GM18909 (cell line): ENCODE measurements around the gene NECAB2.

Experiments
- ATAC-seq: cut with Tn5 transposase; IDR thresholded peaks from one replicate; pipeline ENCODE4 v1.9.1; 2021; ENCODE audit warnings: mild to moderate bottlenecking; ENCODE audit not compliant: unreplicated experiment, poor library complexity

The NECAB2 gene

DNA sequence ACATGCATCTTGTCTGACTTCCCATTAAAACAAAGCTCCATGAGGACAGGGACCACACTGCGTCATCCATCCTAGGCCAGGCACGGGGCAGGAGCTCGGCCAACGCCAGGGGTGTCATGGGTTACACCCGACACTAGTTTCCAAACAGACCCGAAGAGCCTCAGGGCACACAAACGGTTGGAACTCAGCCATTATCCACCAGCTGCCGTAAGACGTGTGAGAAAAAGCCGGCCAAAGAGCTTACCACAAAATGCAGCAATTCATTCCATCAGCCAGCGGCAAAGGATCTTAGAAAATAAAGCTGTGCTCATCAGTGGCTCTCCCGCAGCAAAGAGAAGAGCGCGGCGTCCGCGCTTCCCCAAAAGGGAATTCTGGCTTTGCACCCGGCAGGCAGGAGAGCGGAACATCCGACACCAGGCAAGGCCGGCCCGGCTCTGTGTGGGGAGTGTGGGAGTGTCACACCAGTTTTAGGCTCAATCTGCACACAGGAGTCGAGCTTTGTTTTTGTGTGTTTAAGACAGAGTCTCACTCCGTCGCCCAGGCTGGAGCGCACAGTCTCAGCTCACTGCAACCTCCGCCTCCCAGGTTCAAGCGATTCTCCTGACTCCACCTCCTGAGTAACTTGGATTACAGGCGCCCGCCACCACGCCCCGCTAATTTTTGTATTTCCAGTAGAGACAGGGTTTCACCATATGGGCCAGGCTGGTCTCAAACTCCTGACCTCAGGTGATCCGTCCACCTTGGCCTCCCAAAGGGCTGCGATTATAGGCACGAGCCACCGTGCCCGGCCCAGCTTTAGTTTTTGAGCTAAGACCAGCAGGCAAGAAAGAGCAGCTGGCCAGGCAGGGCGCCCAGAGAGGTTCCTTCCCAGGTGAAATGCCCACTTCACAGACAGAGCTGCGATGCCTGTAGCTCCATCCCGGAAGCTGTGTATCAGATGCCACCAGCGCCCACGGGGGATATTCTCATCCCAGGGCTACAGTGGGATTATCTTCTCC lies 73.1 kb downstream of the NECAB2 start:
- no peak for ATAC-seq

DNA sequence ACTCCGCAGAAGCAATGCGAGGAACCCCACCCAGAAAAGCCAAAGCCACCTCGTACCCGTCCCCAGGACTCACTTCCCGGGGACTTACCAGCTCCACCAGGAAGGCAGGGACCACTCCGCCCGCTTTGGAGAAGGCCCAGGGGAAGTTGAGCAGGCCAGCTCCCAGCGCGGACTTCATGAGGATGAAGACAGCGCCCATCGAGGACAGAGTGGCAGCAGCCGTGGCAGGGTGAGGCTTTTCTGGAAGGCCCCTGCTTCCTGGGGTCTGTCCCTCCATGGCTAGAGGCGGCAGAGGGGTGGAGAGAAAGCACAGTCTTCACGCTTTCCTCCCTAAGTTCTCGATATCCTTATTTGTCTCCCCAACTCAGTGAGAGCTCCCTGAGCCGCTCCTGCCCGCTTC lies 73.8 kb downstream of the NECAB2 start:
- no peak for ATAC-seq

DNA sequence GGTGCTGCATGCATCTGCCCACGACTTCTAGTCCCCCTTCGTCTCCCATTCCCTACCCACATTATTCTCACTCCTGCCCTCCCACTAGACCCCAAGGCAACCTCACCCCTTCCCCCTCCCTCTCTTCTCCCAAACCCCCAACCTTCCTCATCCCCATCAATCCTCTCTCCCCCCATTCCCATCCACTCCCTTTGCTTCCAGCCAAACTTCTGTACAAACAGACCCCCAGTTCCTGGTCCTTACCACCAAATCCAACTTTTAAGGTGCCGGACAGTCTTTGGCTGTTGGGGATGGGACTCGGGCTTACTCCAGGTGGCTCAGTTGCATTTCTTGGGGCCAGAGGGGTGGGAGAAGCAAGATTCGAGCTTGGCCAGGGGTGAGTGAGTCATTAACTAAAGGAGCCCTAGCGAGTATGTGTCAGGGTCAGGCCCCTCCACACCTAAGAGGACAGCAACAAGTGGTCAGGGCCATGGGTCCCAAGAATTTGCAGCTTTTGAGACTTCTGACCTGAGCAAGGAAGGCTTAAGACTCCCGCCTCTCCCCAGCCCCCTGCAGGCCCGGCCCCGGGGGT lies 74.3 kb downstream of the NECAB2 start, which contains the start of gene SLC38A8:
Gene SLC38A8 (minus strand): TSS at position 488 of the 571 bp plus-strand sequence. CDS start 638 bp downstream, outside the sequence.
- ATAC-seq, result no peak

DNA sequence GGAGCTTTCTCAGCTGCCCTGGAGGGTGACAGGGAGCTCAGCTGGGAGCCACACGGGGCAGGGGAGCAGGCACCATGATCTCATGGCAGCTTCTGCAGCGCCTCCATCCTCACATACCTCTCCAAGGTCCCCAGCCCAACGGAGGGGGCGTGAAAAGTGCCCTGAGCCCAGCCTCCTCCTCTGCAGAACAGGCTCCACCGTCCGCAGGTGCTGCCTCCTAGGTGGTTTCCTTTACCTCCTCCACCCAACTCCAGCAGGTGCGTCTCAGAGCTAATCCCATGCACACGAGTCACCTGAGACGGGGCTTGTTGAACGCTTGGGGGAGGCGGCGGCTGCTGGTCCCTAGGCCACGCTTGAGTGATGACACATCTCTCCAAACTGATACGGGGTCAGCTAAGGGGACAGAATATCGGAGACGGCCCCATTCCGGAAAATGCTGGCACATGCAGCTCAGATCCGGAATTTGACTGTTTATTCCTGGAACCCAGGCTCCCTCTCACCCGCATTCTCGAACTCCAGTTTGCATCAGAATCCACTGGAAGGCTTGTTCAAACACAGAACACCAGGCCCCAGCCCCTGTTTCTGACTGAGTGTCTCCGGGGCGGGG lies 74.9 kb downstream of the NECAB2 start:
- no peak for ATAC-seq

DNA sequence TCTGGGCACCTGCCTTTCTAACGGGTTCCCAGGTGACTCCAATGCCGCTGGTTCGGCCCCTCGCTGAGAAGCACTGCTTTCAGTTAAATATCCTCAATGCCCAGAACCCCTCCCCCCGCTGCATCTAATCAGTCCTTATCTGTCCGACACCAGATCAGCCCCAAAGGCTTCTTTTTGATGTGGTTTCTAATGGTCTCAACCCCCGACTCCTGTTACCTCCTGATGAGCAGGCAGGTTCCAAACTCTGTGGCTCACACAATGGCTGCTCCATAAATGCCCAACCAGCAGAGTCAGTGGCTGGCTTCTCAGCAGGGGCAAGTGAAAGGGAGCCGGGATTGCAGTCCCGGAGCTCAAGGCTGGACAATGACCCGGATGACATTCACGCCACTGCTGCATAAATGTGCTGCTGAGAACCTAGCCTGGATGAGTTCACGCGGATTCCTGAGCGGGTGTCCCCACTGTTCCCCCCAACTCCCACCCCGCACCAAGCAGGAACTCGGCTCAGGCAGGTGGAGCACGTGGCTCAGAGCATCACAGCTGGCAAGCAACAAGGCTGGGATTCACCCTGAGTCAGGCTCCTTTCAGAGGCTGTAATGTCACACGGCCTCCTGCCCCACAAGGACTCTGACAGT lies 75.6 kb downstream of the NECAB2 start:
- no peak for ATAC-seq

GRCh38 chr16:84044118-84044488 lies 76.1 kb downstream of the NECAB2 start:
- ATAC-seq, result no peak

DNA sequence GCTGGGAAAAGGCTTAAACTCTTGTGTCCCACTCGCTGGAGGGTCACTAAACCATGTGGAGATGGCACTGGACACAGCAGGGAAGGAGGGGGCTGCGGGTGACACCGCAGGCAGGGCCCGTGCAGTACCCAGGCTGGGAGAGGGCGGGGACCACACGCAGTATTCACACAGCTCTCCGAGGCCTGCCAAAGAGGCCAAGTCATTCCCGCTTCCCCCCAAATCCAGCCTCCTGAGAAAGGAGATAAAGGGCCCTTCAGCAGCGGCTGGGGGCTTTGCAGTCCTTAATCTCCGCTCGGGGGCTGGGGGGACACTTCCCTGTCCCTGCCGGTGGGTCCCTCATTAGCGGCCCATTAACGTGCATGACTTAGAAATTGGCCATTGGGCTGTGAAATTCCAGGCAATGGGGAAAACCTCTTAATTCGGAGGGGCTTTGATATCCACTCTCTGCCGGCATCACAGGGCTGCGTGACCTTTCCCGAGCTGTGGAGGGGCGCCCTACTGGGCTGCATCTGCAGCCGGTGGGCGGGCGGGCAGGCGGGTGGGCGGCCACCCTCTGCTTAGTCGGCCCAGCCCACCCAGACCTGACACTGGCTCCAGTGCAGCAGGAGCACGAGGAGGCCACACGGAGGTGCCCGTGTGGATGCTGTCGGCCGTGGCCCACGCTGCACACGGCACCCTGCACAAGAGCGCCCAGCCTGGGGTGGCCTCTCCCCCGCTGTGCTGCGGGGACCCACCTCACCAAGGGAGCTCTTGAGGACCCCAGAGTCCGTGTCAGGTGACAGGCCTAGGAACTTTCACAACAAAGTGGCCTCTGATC lies 77.2 kb downstream of the NECAB2 start:
- ATAC-seq, result no peak

GRCh38 chr16:84045818-84046470 lies 77.9 kb downstream of the NECAB2 start:
- ATAC-seq, result no peak

DNA sequence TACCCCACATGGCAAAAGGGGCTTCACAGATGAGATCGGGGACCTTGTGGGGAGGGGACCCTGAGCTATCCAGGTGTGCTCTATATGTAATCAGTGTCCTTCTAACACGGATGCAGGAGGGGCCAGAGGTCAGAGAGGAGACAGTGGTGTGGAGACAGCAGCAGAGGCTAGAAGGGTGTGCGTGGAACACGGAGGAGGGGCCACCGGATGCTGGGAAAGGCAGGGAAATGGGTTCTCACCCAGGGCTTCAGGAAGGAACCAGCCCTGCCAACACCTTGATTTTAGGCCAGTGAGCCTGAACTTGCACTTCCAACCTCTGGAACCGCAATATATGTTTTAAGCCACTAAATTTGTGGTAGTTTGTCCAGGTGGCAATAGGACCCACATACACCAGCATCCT lies 79.2 kb downstream of the NECAB2 start:
- ATAC-seq, result no peak

DNA sequence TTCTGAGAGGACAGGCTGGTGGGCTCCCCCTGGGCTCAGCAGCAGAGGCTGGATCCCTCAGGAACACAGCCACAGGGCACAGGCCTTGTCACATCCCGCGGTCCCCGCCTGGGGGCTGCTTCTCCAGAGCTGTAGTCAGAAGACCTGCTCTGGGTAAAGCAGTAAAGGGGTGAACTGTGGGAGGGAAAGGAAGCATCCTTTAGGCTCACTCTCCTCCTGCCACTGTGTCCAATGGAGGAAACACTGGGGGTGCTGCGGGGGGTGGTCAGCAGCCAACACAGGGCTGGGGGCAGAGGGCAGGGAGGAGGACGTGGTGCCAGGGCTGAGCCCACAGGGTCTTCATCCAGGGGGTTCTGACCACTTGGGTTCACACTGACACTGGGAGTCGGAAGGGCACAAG lies 79.6 kb downstream of the NECAB2 start:
- ATAC-seq, result no peak

DNA sequence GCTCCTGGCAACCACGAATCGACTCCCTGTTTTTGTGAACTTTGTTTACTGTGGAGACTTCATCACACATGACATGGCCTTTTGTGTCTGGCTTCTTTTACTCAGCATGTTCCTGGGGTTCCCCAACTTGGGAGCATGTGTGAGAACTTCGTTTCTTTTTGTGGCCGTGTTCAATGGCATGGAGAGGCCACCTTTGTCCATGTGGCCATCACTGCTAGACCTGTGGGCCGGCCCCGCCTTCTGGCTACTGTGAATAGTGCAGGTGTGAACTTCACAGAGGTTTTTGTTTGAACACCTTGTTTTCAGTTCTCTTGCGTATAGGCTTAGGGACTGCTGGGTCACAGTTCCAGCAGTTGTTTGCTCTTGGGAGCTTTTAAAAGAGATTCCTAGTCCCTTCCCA lies 80.2 kb downstream of the NECAB2 start:
- no peak for ATAC-seq

DNA sequence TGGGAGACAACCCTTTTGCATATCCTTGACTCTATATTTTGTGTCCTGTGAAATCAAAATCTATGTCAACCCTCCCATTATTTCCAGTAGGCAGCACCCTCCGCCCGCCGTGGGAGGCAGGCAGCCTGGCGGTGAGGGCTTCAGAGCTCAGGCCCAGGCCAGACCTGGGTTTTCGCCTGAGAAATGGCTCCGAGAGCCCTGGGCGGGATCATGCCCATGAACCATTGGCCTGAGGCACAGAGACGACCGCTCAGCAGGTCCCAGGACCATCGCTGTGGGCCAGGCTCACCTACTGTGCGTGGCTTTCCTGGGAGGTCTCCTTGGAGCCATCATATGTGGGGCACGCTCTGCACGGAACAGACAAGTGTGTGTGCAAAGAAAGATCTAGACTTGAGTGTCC lies 80.8 kb downstream of the NECAB2 start:
- no peak for ATAC-seq

DNA sequence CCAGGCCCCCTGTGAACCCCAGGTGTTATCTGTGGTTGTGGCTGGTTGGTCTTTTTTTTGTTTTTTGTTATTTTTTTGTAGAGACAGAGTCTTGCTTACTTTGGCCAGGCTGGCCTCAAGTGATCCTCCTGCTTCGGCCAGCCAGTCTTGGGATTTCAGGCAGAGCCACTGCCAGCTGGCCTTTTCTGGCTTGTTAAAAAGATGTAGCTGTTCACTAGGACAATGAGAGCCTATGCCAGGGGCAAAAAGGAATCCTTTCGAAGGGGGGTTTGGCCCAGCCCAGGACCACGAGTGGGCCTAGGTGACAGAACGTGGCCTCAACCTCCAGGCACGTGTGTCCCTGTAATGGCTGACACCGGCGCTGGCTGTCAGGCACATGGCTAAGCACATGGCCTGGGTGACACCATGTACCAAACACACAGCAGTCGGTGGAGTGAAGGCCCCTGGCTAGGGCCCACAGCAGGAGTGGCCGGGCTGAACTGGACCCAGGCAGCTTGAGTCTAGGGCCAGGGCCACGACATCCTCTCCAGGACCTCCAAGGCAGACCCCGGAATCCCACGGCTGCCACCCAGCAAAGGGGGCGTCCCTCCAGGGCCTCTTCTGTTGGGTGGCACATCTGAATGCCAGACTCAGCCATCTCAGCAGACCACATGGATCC lies 81.5 kb downstream of the NECAB2 start:
- no peak for ATAC-seq

- no peak for ATAC-seq
Observed at GRCh38 chr16:84050316-84050715, 82.3 kb downstream of the NECAB2 start.

- ATAC-seq, result no peak
Observed at GRCh38 chr16:84052071-84052622, 84.1 kb downstream of the NECAB2 start.
